GM11168 (cell line): ENCODE results near the gene CSAG1.
"Not testable (repeated sequence)": the region's sequence is repeated elsewhere in the genome, so short reads cannot be mapped to it uniquely, and the experiment has no call there.

ENCODE experiments used
- in situ Hi-C: fragments of 300-500 bp; cut with MboI; formaldehyde crosslinking; loops from one replicate; pipeline ENCODE4 v1.12.0; 2022; ENCODE audit warnings: low sequenced_read_pairs; ENCODE audit not compliant: unreplicated experiment

The CSAG1 gene

GRCh38 chrX:152733261-152733975 is at the start of gene CSAG1, which contains the start of gene MAGEA12:
TSS of gene CSAG1 (minus strand) at chrX:152733721. CDS start at chrX:152732460, 1,261 bp downstream.
TSS of gene MAGEA12 (plus strand) at chrX:152733757. CDS start at chrX:152736162, 2,405 bp downstream.
- in situ Hi-C loops = no loop called here

GRCh38 chrX:152769549-152770289 is 36.2 kb upstream of the CSAG1 start, which contains the start of gene MAGEA6:
TSS of gene MAGEA6 (minus strand) at chrX:152769689. CDS start at chrX:152767650, 2,039 bp downstream.
- in situ Hi-C loops = not testable (repeated sequence)

- in situ Hi-C loops = not testable (repeated sequence)
Observed at GRCh38 chrX:152766562-152766961, 33.0 kb upstream of the CSAG1 start.

GRCh38 chrX:152761582-152761981 is 28.1 kb upstream of the CSAG1 start:
- in situ Hi-C loops = not testable (repeated sequence)

GRCh38 chrX:152759544-152759943 is 26.0 kb upstream of the CSAG1 start:
- in situ Hi-C loops = not testable (repeated sequence)

GRCh38 chrX:152758918-152759317 is 25.4 kb upstream of the CSAG1 start, which contains the start of gene CSAG3:
TSS of gene CSAG3 (plus strand) at chrX:152759218.
- in situ Hi-C loops = not testable (repeated sequence)

GRCh38 chrX:152754871-152755270 is 21.4 kb upstream of the CSAG1 start:
- in situ Hi-C loops = not testable (repeated sequence)

- in situ Hi-C loops = not testable (repeated sequence)
Observed at GRCh38 chrX:152753686-152754650, 20.4 kb upstream of the CSAG1 start, which contains the start of gene MAGEA2. TSS of gene MAGEA2 (minus strand) at chrX:152753842. CDS start at chrX:152751363, 2,479 bp downstream.

- in situ Hi-C loops = no loop called here
Observed at GRCh38 chrX:152738560-152738959, 5.0 kb upstream of the CSAG1 start.

- in situ Hi-C loops = not testable (repeated sequence)
Observed at GRCh38 chrX:152736528-152736927, 3.0 kb upstream of the CSAG1 start.

- in situ Hi-C loops = no loop called here
Observed at GRCh38 chrX:152735860-152736511, 2.5 kb upstream of the CSAG1 start.

- in situ Hi-C loops = no loop called here
Observed at GRCh38 chrX:152735101-152735500, 1.6 kb upstream of the CSAG1 start.

- in situ Hi-C loops = not testable (repeated sequence)
Observed at GRCh38 chrX:152734143-152734858, 780 bp upstream of the CSAG1 start.

- in situ Hi-C loops = no loop called here
Observed at GRCh38 chrX:152725409-152725808, 8.1 kb downstream of the CSAG1 start.

- in situ Hi-C loops = not testable (repeated sequence)
Observed at GRCh38 chrX:152713815-152714787, 19.4 kb downstream of the CSAG1 start, which contains the start of gene MAGEA2B. TSS of gene MAGEA2B (plus strand) at chrX:152714628. CDS start at chrX:152717107, 2,479 bp downstream.

- in situ Hi-C loops = not testable (repeated sequence)
Observed at GRCh38 chrX:152713195-152713594, 20.3 kb downstream of the CSAG1 start.

GRCh38 chrX:152709173-152709572 is 24.3 kb downstream of the CSAG1 start, which contains the start of gene CSAG2:
TSS of gene CSAG2 (minus strand) at chrX:152709273. CDS start at chrX:152709112, 161 bp downstream.
- in situ Hi-C loops = not testable (repeated sequence)
